GM19324 (cell line): ENCODE measurements around the gene KCNN1.
"Not testable (repeated sequence)": the region's sequence is repeated elsewhere in the genome, so short reads cannot be mapped to it uniquely, and the experiment has no call there.

Experiments used
- ATAC-seq: cut with Tn5 transposase; IDR thresholded peaks from one replicate; pipeline ENCODE4 v1.9.1; 2021; ENCODE audit warnings: mild to moderate bottlenecking, moderate library complexity; ENCODE audit not compliant: unreplicated experiment, low FRiP score

KCNN1 gene

DNA sequence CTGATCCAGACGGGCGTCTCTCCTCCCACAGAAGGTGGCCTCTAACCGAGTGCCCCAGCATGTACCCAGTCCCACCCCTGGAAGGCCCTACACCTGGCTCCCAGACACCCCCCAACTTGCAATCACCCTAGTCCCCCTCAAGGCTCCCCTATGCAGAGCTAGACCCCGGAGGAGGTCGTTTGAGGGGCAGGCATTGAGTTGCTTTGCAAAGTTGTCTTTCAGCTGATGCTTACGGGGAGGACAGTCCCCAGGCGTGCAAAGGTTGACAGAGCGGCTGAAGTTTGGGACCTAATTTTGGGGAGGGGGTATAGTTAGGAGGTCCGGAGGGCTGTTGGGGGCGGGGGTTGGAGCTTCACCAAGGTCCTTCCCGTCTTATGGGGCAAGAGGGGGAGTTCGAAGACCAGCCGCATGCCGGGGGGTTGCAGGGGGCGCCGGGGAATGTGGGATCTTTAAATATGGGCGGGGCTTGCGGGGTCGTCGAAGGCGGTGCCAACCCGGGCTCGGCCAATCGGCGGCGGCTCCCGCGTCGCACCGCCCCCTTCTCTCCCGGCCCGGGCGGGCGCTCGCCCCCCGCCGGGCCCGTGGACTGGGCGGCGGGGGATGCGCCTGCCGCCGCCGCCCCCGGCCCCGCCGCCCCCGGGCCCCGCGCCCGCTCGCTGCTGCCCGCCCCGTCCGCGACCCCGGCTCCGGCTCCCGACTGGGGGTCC, at the start of gene KCNN1:
Gene KCNN1 (plus strand): TSS at position 558 of the 707 bp plus-strand sequence. CDS start 6,782 bp downstream, outside the sequence.
- no peak for ATAC-seq

DNA sequence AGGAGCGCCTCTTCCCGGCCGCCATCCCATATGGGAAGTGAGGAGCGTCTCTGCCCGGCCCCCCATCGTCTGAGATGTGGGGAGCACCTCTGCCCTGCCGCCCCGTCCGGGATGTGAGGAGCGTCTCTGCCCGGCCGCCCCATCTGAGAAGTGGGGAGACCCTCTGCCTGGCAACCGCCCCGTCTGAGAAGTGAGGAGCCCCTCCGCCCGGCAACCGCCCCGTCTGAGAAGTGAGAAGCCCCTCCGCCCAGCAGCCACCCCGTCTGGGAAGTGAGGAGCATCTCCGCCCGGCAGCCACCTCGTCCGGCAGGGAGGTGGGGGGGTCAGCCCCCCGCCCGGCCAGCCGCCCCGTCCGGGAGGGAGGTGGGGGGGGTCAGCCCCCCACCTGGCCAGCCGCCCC, 48.8 kb upstream of the KCNN1 start:
- not testable (repeated sequence) for ATAC-seq

DNA sequence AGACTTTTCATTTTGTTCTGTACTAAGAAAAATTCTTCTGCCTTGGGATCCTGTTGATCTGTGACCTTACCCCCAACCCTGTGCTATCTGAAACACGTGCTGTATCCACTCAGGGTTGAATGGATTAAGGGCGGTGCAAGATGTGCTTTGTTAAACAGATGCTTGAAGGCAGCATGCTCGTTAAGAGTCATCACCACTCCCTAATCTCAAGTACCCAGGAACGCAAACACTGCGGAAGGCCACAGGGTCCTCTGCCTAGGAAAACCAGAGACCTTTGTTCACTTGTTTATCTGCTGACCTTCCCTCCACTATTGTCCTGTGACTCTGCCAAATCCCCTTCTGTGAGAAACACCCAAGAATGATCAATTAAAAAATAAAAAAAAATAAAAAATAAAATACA, 47.8 kb upstream of the KCNN1 start:
- not testable (repeated sequence) for ATAC-seq

DNA sequence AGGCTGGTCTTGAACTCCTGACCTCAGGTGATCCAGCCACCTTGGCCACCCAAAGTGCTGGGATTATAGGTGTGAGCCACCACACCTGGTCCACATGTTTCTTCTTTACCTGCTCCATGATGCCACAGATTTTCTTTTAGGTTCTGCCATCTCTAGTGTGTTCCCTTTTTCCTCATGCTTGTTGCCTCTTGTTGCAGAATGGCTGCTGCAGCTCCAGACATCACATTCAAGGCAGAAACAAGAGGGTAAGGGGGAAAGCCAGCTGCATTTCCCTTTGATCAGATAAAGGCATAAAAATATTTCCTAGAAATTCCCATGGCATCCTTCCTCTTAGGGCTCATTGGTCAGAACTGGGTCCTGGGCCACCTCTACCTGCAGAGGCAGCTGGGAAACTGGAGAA, 46.4 kb upstream of the KCNN1 start:
- ATAC-seq, result no peak

DNA sequence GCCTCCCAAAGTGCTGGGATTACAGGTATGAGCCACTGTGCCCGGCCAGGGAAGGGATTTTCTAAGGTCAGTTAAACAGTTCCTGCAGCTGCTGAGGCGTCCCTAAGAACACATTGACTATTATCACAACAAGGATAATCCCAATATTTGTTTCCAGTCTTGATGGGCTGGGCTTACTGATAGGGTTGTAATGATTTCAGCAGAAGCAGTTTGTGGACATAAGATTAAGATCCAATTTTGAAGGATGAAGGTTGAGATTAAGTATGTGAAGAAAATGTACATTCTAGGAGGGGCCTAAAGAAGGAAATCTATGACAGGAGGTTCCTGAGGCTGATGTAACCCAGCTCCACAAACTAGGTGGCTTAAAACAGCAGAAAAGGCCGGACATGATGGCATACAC, 44.8 kb upstream of the KCNN1 start:
- ATAC-seq, result no peak

DNA sequence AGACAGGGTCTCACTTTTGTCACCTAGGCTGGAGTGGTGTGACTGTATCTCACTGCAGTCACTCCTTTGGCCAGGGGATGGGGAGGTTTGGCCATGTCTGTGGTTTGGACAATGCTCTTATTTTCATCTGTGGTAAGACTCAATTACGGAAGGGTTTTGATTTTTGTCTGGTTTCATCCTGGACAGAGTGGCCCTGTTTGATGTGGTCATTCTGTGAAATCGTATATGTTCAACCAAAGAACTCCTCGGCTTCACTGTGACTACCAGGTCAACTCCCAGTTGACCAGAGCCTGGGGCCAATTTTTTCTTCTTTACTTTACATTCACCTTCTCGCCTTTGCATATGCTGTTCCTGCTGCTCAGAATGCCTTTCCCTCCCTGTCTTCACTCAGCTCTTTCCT, 40.9 kb upstream of the KCNN1 start:
- ATAC-seq, result no peak

DNA sequence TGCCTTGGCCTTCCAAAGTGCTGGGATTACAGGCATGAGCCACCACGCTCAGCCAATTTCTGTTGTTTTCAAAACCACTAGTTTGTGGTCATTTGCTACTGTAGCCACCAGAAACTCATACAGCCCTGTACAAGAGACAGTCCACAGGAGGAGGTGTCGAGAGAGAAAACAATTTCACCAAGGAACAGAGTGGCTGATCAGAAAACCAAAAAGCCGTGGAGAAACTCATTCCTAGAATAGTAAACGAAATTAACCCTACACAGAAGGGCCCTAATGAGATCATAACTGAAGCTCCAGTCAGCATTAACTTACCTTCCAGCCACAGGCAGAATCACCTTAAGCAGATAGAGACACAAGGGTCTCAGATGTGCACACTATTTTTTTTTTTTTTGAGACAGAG, 37.9 kb upstream of the KCNN1 start:
- ATAC-seq, result no peak

DNA sequence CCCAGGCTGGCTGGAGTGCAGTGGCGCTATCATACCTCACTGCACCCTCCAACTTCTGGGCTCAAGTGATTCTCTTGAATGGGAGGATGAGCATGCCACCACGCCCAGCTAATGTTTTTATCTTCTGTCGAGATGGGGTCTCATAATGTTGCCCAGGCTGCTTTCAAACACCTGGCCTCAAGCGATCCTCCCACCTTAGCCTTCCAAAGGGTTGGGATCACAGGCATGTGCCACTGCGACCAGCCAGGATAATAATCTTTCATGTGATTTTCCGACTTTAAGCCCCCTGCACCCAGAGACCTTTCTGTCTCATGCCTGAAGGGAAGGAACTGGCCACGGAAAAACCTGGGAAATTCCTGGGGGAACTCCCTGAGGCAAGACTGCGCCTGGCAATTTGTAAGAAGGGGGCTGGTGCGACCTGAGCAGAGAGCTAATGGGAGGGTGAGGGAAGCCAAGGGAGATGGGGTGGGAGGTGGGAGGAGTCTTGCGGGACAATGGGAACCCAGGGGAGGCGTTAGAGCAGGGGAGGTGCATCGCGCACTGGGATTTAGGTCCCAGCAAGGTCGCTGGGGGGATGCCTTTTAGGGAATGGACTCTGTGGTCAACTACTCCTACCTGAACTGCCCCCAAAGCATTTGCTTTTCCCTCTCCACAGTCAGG, 35.2 kb upstream of the KCNN1 start:
- ATAC-seq, result no peak

DNA sequence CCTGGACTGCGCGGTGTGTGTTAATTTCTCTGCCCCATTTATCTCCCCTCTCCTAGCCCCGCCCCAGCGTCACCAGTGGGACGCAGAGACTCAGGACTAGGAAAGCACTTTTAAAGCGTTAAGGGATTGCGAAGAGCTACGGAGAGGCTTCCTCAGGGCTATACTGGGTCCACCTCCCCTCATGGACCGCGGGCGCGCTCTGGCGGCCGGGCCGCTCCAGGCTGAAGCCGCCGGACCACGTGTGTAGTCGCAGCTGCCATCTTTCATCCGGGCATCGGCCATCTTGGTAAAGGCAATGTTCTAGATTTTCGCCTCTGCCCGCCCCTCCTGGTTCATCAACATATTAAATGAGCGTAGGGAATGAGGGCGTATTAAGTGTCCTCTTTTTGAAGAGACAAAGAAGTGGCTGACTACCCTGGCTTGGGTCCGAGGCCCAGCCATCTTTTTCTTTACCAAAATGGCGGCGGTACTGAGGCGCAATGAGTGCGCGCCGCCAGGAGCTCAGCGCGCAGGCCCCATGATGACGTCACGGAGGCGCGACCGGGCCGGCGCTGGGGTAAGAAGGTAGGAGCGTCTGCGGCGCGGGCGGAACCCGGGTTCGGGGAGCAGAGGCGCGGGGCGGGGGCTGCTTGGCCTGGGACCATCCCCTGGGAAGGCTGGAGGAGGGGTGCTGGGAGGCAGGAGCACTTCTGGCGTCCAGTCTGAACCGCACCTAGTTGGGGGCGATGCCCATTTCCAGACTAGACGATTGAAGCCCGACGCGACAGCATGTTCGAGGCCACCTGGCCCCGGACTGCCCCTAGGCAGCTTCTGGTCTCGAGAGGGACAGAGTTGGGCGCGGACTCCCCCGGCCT, 34.2 kb upstream of the KCNN1 start, which contains the start of gene CCDC124:
Gene CCDC124 (plus strand): TSS at position 531 of the 854 bp plus-strand sequence. CDS start 3,406 bp downstream, outside the sequence.
- ATAC-seq, result peak; percentile 93

DNA sequence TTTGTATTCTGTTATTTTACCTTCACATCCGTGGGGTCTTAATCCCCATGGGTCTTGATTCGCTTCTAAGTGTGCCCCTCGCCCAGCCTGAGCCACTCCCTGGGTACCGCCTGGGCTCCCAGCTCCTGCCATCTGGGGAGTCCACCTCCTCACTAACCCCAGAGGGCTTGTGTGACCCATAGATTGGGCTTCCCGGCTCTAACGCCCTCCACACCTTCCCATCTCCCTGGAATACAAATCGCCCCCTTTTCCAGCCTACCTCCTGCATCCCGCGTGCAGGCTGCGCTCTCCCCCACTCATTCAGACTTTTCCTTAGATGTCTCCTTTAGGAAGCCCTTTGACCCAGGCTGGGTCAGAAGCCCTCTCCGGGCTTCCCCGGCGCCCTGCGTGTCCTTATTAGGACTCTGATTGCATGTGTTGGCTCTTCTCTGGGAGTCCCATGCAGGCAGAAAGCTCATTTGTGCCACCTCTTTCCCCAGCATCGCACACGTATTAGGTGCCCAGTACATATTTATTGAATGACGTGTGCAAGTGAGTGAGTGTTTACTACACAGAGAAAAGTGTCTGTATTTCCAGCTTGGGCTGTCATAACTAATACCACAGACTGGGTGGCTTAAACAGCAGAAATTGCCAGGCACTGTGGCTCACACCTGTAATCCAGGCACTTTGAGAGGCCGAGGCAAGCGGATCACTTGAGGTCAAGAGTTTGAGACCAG, 33.3 kb upstream of the KCNN1 start:
- ATAC-seq, result no peak

DNA sequence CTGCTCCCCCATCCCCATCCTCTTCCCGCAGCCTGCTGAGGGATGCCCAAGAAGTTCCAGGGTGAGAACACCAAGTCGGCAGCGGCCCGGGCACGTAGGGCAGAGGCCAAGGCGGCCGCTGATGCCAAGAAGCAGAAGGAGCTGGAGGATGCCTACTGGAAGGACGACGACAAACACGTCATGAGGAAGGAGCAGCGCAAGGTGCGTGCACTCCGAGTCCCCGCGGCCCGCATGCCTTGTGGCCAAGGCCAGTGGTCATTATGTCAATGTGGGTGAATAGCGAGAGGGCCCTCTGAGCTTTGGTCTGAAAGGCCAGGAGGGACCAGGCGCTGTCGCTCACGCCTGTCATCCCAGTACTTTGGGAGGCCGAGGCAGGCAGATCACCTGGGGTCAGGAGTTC, 30.5 kb upstream of the KCNN1 start:
- ATAC-seq, result no peak

DNA sequence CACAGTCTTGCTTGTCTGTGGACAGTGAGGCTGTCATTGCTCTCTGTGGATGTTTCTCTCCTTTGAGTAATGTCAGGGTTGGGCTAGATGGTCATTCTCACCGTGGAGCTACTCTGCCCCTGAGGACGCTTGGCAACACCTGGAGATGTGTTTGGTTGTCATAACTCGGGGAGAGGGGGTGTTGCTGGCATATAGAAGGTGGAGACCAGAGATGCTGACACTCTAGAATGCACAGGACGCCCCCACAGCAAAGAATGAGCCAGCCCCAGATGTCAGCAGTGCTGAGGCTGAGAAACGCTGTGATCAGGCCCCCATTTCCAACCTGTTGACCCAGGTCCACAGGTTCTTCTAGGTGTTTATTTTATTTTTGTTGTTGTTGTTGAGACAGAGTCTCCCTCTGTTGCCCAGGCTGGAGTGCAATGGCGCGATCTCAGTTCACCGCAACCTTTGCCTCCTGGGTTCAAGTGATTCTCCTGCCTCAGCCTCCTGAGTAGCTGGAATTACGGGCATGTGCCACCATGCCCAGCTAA, 29.5 kb upstream of the KCNN1 start:
- ATAC-seq, result no peak

DNA sequence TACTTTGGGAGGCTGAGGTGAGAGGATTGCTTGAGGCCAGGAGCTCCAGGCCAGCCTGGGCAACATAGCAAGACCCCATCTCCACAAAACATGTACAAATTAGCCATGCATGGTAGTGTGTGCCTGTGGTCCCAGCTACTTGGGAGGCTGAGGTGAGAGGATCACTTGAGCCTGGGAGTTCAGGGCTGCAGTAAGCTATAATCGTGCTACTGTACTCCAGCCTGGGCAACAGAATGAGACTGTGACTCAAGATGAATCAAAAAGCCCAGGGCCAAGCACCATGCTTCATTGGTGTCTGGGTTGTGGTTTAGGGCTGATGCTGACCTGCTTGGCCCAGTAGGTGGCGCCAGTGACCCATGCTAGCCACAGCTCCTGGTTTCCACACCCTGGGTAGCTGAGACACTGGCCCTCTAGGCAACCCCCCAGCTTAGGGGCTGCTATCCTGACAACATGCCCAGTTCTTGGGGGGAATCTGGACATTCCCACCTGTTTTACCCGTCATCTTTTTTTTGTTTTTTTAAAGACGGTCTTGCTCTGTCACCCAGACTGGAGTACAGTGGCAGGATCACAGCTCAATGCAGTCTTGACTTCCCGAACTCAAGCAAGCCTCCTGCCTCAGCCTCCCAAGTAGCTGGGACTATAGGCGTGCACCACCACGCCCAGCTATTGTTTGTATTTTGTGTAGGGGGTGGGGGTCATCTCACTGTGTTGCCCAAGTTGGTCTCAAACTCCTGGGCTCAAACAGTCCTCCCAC, 28.6 kb upstream of the KCNN1 start:
- no peak for ATAC-seq

DNA sequence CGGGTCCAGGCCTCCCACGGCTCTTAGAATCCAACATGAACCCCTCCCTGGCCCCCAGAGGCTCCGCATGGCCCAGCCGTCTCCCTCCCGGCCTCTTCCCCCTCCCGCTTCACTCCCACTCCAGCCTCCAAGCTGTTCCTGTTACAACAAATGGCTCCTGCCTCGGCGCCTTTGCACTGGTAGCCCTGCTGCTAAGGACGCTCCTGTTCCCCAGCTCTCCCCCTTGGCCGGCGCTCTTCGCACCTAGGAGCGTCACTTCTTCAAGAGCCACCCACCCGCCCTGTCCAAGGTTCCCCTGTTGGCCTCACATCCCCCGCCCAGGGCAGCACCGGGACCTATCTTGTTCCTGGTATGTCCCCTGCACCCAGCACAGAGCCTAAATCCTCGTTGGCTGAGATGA, 24.7 kb upstream of the KCNN1 start:
- no peak for ATAC-seq

DNA sequence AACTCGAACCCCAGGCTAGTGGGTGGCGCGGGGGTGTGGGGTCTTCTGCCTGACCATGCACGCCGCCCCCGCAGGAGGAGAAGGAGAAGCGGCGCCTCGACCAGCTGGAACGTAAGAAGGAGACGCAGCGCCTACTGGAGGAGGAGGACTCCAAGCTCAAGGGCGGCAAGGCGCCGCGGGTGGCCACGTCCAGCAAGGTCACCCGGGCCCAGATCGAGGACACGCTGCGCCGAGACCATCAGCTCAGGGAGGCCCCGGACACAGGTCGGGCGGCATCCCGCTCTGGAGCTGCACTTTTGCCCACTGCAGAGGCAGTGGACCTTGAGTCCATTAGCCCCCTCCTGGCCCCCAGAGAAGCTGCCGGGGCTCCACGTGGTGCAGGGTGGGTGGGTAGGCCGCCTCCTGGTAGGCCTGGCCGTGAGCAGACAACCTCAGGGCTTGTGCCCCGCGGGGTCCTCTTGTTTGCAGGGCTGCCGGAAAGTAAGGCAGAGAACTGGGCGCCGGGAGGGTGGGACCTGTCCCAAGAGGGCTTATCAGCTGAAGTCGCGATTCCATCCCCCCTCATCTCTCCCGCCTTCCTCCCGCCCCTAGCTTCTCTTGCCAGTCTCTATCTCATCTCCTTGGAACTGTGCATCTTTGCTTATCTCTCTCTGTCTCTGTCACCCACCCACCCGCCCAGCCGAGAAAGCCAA, 24.2 kb upstream of the KCNN1 start:
- no peak for ATAC-seq

DNA sequence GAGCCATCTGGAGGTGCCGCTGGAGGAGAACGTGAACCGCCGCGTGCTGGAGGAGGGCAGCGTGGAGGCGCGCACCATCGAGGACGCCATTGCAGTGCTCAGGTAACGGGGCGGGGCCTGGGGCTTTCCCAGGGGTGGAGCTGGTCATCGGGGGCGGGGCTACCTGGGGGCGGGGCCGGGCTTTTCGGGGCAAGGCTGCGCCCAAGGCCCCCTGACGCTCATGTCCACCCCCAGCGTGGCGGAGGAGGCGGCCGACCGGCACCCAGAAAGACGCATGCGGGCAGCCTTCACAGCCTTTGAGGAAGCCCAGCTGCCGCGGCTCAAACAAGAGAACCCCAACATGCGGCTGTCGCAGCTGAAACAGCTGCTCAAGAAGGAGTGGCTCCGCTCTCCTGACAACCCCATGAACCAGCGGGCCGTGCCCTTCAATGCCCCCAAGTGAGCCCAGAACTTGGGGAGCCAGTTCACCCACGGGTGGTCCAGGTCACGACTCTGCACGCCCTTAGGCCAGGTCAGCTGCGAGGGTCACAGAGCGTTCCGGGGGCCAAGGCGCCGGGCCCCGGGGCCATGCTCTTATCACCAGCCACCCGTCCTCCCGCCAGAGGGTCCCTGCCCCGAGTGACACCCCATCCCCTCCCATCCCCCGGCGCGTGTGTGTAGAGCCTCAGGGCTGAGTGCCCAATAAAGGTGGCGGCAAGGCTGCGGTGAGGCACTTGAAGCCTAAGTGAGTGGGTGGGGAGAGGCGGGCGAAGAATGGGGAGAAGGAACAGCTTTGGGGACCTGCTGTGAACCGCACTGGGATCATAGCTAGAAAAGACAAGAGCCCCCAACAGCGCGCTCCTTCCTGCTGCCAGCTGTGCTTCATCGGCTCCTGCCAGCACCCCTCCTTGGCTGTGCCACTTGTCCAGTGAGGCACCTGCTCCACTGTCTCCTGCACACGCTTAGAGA, 23.4 kb upstream of the KCNN1 start:
- ATAC-seq, result no peak

DNA sequence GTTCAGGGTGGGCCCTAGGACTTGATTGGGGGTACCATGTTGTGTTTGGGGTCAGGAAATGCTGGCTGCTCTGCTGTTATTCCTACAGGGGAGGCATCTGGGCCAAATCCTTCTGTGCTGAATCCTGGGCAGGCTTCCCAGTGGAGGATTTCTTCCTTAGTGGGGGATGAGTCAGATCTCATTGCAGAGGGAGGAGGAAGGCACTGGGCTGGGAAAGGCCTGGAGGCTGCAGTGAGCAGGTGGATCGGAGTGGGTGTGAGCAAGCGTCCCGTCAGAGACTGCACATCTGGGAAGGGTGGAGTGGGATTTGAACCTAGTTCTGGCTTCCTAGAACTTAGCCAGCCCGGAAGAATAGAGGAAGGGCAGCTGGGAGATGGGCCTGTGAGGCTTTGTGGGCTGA, 22.6 kb upstream of the KCNN1 start:
- ATAC-seq, result no peak
